A673 (cell line): ENCODE measurements around the gene ZCCHC13. TPM values are rescaled to one million over a fixed set of nuclear protein-coding genes. Genes with fewer than 3 reads are reported as not detected.
"Not testable (repeated sequence)": the region's sequence is repeated elsewhere in the genome, so short reads cannot be mapped to it uniquely, and the experiment has no call there.

Experiments used
- Bru-seq: library from RNA; stranded (reverse); fragments of 400-500 nt; gene quantifications from one replicate; lab custom pipeline; 2021; lab: Mats Ljungman, UMichigan
- BruChase-seq, 2 experiments: library from RNA; stranded (reverse); fragments of 400-500 nt; gene quantifications; one replicate each; lab custom pipeline; 2021; lab: Mats Ljungman, UMichigan
- BruUV-seq: library from RNA; stranded (reverse); fragments of 400-500 nt; replicated peaks from 2 replicates; lab custom pipeline; 2021; lab: Mats Ljungman, UMichigan
- CTCF ChIA-PET: fragments of 300-600 bp; sonication (Branson Sonifier 250); formaldehyde crosslinking; loops from one replicate; lab custom pipeline; 2022; ENCODE audit warnings: antibody characterized with exemption; lab: Charles Lee
- POLR2A ChIA-PET: fragments of 300-600 bp; sonication (Branson Sonifier 250); formaldehyde crosslinking; loops from one replicate; lab custom pipeline; 2022; ENCODE audit warnings: antibody characterized with exemption; ENCODE audit not compliant: low non-redundant PET; lab: Charles Lee
- DNase-seq: peaks from one replicate; pipeline ENCODE4 v3.0.0-alpha.2; 2015; ENCODE audit warnings: low spot score
- H3K27ac ChIP-seq: fragments of 200-600 bp; sonication (generic); 2 replicates; pipeline ENCODE4 v1.5.1; 2016; ENCODE audit warnings: mixed run types, low read depth, mild to moderate bottlenecking, mixed read lengths, antibody characterized with exemption, low read length; ENCODE audit not compliant: poor library complexity, severe bottlenecking
- H3K27me3 ChIP-seq: fragments of 200-600 bp; sonication (generic); replicated peaks from 2 replicates; pipeline ENCODE4 v1.6.1; 2017; ENCODE audit warnings: mixed run types, low read depth, mild to moderate bottlenecking, mixed read lengths, antibody characterized with exemption, low read length; ENCODE audit not compliant: insufficient read depth, poor library complexity
- H3K36me3 ChIP-seq: fragments of 200-600 bp; sonication (generic); 2 replicates; pipeline ENCODE4 v1.6.1; 2016; ENCODE audit warnings: mixed run types, mild to moderate bottlenecking, mixed read lengths, antibody characterized with exemption, low read length; ENCODE audit not compliant: insufficient read depth, poor library complexity, severe bottlenecking
- H3K4me1 ChIP-seq: fragments of 200-600 bp; sonication (generic); 2 replicates; pipeline ENCODE4 v1.6.1; 2017; ENCODE audit warnings: mixed run types, mild to moderate bottlenecking, mixed read lengths, antibody characterized with exemption, low read length; ENCODE audit not compliant: insufficient read depth, poor library complexity, severe bottlenecking
- H3K4me3 ChIP-seq: fragments of 200-600 bp; sonication (generic); 2 replicates; pipeline ENCODE4 v1.5.1; 2016; ENCODE audit warnings: low read depth, mixed run types, mild to moderate bottlenecking, mixed read lengths, low read length; ENCODE audit not compliant: poor library complexity, severe bottlenecking
- H3K9me3 ChIP-seq: fragments of 200-600 bp; sonication (generic); 2 replicates; pipeline ENCODE4 v1.6.1; 2016; ENCODE audit warnings: mixed run types, low read depth, mild to moderate bottlenecking, mixed read lengths, antibody characterized with exemption, low read length; ENCODE audit not compliant: poor library complexity, severe bottlenecking
- EZH2 ChIP-seq: fragments of 200-600 bp; sonication (generic); IDR thresholded peaks from 2 replicates; pipeline ENCODE4 v1.6.1; 2017; ENCODE audit warnings: borderline replicate concordance, low read depth, mild to moderate bottlenecking, mixed read lengths, antibody characterized with exemption, low read length; ENCODE audit not compliant: poor library complexity, severe bottlenecking
- intact Hi-C: fragments of 100-400 bp; cut with micrococcal nuclease; formaldehyde crosslinking; loops from one replicate; pipeline ENCODE4 v1.10.0; 2022; ENCODE audit not compliant: unreplicated experiment
- long read RNA-seq: library from polyadenylated mRNA; stranded (forward); transcript quantifications from one replicate; pipeline ENCODE4 v2.0.0, GENCODE V29; 2022
- total RNA-seq: library from RNA; stranded (reverse); gene quantifications from 2 replicates; pipeline ENCODE4 v1.2.3, GENCODE V29; 2021
- TF ChIP-seq, protein P1 (sequence below): fragments of 300-800, 200-600 bp; sonication (generic); conservative IDR thresholded peaks from 2 replicates; pipeline ENCODE4 v1.5.1; 2017; ENCODE audit warnings: low read depth, mild to moderate bottlenecking, antibody characterized with exemption, low read length, moderate library complexity, mixed read lengths

The ZCCHC13 gene
- total RNA-seq, result not detected in 2 replicates
- Bru-seq, nascent RNA, result not detected
- not detected for BruChase-seq, experiment 1, labeled RNA remaining after a 2-hour chase
- percentile 26 among the genes with signal in this experiment for BruChase-seq, experiment 2, labeled RNA remaining after a 6-hour chase
- long read RNA-seq, result 0 reads

GRCh38 chrX:74304016-74304415 lies at the start of gene ZCCHC13:
Gene ZCCHC13, plus strand, starts transcription at chrX:74304180. Its CDS starts 87 bp downstream, at chrX:74304267.
- Histone ChIP-seq H3K36me3 (no peaks in the 10 kb centered on the region), H3K4me1 (no peaks in the 10 kb centered on the region), H3K27ac (no peak within 1 kb of the TSS), H3K9me3 (no peaks in the 10 kb centered on the region), H3K4me3 (no peak within 1 kb of the TSS), H3K27me3 (no peaks in the 10 kb centered on the region)
- TF ChIP-seq, protein P1, sequence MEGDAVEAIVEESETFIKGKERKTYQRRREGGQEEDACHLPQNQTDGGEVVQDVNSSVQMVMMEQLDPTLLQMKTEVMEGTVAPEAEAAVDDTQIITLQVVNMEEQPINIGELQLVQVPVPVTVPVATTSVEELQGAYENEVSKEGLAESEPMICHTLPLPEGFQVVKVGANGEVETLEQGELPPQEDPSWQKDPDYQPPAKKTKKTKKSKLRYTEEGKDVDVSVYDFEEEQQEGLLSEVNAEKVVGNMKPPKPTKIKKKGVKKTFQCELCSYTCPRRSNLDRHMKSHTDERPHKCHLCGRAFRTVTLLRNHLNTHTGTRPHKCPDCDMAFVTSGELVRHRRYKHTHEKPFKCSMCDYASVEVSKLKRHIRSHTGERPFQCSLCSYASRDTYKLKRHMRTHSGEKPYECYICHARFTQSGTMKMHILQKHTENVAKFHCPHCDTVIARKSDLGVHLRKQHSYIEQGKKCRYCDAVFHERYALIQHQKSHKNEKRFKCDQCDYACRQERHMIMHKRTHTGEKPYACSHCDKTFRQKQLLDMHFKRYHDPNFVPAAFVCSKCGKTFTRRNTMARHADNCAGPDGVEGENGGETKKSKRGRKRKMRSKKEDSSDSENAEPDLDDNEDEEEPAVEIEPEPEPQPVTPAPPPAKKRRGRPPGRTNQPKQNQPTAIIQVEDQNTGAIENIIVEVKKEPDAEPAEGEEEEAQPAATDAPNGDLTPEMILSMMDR, result no peak
- TF ChIP-seq EZH2, result no peak
- intact Hi-C loops, result no loop called here
- ChIA-PET CTCF (no interaction called here), POLR2A (no interaction called here)
- no peak for DNase-seq
- BruUV-seq, result no TSS peak

- H3K27me3 ChIP-seq, H3K9me3 ChIP-seq, POLR2A ChIA-PET, H3K4me3 ChIP-seq, H3K27ac ChIP-seq, H3K4me1 ChIP-seq, DNase-seq, intact Hi-C loops, CTCF ChIA-PET, BruUV-seq: not testable (repeated sequence)
- peaks cover 20% of the 10 kb centered on the region for H3K36me3 ChIP-seq
Observed at GRCh38 chrX:74258111-74258510, 45.9 kb upstream of the ZCCHC13 start.

DNA sequence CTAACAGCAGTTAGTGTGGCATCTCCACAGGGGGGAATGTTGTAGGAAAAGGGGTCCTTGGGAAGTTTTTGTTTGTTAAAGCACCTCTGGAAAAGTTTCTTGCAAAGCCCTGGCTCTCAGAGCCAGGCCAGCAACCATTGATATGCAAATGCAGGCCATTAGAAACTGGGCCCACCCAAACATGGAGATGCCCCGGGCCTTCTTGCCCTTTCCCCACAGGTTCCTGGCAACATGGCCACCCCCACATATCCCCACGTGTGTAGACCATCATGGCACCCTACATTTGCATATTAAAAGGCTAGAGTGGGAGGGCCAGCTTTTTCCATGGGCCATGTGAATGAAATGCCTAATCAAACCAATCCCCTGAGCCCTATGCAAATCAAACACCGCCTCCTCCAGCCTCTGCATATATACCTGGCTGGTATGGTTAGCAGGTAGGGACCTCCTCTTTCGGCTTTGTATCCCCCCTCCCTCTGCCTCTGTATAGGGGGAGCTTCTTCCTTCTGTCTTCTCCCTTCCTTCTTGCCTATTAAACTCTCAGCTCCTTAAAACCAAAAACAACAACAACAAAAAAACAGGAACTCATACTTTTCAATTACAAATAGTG lies 44.0 kb upstream of the ZCCHC13 start:
- H3K27me3 ChIP-seq, result no peaks in the 10 kb centered on the region
- TF ChIP-seq, protein P1, result no peak
- TF ChIP-seq EZH2, result no peak
- H3K36me3 ChIP-seq, result peaks cover 24% of the 10 kb centered on the region
- no TSS peak for BruUV-seq
- no peaks in the 10 kb centered on the region for H3K4me1 ChIP-seq
- H3K4me3 ChIP-seq, result no peak overlapping the region
- H3K9me3 ChIP-seq, result peaks cover 4% of the 10 kb centered on the region
- no peak overlapping the region for H3K27ac ChIP-seq
- no peak for DNase-seq
- ChIA-PET POLR2A (no interaction called here), CTCF (no interaction called here)
- intact Hi-C loops, result no loop called here
